OCI-LY3 (cell line): ENCODE data around the gene TM4SF20.
A peak's percentile ranks its signal among the peaks of the same experiment; 100 is the strongest.

Experiments
- H2AFZ ChIP-seq: fragments of 200-600, 300-600 bp; shearing (Covaris generic); 2 replicates; pipeline ENCODE4 v1.6.0; 2014; ENCODE audit warnings: antibody characterized with exemption, low read depth, low read length
- H3K27ac ChIP-seq: fragments of 200-600, 300-600 bp; sonication (generic); 2 replicates; pipeline ENCODE4 v1.5.1; 2014; ENCODE audit warnings: mild to moderate bottlenecking, low read length, moderate library complexity, mixed read lengths
- H3K27me3 ChIP-seq: fragments of 200-600, 300-600 bp; sonication (generic); 2 replicates; pipeline ENCODE4 v1.6.1; 2014; ENCODE audit warnings: low read depth, low read length, mixed read lengths
- H3K36me3 ChIP-seq: fragments of 200-600, 300-600 bp; sonication (generic); replicated peaks from 2 replicates; pipeline ENCODE3; 2014; ENCODE audit warnings: low read depth, low read length, mixed read lengths
- H3K4me1 ChIP-seq: fragments of 300-600, 200-600 bp; sonication (generic); 2 replicates; pipeline ENCODE4 v1.6.1; 2014; ENCODE audit warnings: low read length, mixed read lengths
- H3K4me2 ChIP-seq: fragments of 200-600, 300-600 bp; sonication (generic); 2 replicates; pipeline ENCODE4 v1.6.1; 2014; ENCODE audit warnings: low read length, mixed read lengths
- H3K4me3 ChIP-seq: fragments of 300-600, 200-600 bp; sonication (generic); 2 replicates; pipeline ENCODE4 v1.5.1; 2014; ENCODE audit warnings: antibody characterized with exemption, mild to moderate bottlenecking, low read length, moderate library complexity
- H3K79me2 ChIP-seq: fragments of 300-600, 200-600 bp; shearing (Covaris generic); 2 replicates; pipeline ENCODE4 v1.6.1; 2014; ENCODE audit warnings: mild to moderate bottlenecking, low read length, mixed read lengths
- H3K9ac ChIP-seq: fragments of 300-600, 200-600 bp; shearing (Covaris generic); 2 replicates; pipeline ENCODE4 v1.6.0; 2014; ENCODE audit warnings: mild to moderate bottlenecking, low read length, moderate library complexity
- H3K9me3 ChIP-seq: fragments of 200-600, 300-600 bp; shearing (Covaris generic); 2 replicates; pipeline ENCODE4 v1.6.1; 2014; ENCODE audit warnings: low read length, mixed read lengths; ENCODE audit not compliant: insufficient read depth
- H4K20me1 ChIP-seq: fragments of 200-600, 300-600 bp; sonication (generic); 2 replicates; pipeline ENCODE4 v1.6.1; 2016; ENCODE audit warnings: low read length, mixed read lengths; ENCODE audit not compliant: insufficient read depth
- EZH2phosphoT487 ChIP-seq: fragments of 200-600 bp; shearing (Covaris generic); IDR thresholded peaks from 2 replicates; pipeline ENCODE4 v1.6.1; 2018; ENCODE audit warnings: antibody characterized with exemption, mixed run types, low read depth
- TF ChIP-seq, protein P1 (sequence below): fragments of 200-600, 300-600 bp; sonication (generic); IDR thresholded peaks from 2 replicates; pipeline ENCODE4 v1.5.1; 2014; ENCODE audit warnings: antibody characterized with exemption, low read length, low read depth

The TM4SF20 gene

DNA sequence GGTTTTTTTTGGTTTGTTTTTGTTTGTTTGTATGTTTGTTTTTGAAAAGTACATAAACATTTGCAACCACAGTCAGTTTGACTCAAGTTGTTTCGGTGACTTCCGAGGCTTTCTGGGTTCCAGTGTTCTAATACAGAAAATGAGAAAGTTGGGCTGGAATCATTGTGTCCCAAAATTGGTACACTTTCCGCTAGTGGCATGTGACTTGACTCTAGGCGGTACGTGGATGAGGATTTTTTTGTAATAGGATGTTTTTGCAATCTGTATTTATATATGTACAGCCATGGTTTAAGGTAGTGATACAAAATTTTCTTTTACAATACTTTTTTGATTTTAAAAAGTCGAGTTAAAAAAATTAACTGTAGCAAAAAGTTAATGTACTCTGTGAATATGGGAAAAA lies 52.3 kb downstream of the TM4SF20 start:
- H3K36me3 ChIP-seq: peaks cover 3% of the 10 kb centered on the region
- peak overlapping the region; percentile 99; the same call in 1 of the 2 replicates for H3K4me3 ChIP-seq
- H3K27ac ChIP-seq: no peak overlapping the region
- no peaks in the 10 kb centered on the region for H3K27me3 ChIP-seq
- peaks cover 28% of the 10 kb centered on the region for H3K79me2 ChIP-seq
- H3K4me2 ChIP-seq: peak overlapping the region; percentile 95; the same call in 1 of the 2 replicates
- H3K9me3 ChIP-seq: no peaks in the 10 kb centered on the region
- no peak overlapping the region for H2AFZ ChIP-seq
- H3K4me1 ChIP-seq: peaks cover 9% of the 10 kb centered on the region
- H4K20me1 ChIP-seq: 0 out of 2 replicates have a peak, but pooled peaks cover 3% of the 10 kb centered on the region
- no peak for TF ChIP-seq EZH2phosphoT487
- TF ChIP-seq, protein P1, sequence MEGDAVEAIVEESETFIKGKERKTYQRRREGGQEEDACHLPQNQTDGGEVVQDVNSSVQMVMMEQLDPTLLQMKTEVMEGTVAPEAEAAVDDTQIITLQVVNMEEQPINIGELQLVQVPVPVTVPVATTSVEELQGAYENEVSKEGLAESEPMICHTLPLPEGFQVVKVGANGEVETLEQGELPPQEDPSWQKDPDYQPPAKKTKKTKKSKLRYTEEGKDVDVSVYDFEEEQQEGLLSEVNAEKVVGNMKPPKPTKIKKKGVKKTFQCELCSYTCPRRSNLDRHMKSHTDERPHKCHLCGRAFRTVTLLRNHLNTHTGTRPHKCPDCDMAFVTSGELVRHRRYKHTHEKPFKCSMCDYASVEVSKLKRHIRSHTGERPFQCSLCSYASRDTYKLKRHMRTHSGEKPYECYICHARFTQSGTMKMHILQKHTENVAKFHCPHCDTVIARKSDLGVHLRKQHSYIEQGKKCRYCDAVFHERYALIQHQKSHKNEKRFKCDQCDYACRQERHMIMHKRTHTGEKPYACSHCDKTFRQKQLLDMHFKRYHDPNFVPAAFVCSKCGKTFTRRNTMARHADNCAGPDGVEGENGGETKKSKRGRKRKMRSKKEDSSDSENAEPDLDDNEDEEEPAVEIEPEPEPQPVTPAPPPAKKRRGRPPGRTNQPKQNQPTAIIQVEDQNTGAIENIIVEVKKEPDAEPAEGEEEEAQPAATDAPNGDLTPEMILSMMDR: no peak
- H3K9ac ChIP-seq: no peak overlapping the region

DNA sequence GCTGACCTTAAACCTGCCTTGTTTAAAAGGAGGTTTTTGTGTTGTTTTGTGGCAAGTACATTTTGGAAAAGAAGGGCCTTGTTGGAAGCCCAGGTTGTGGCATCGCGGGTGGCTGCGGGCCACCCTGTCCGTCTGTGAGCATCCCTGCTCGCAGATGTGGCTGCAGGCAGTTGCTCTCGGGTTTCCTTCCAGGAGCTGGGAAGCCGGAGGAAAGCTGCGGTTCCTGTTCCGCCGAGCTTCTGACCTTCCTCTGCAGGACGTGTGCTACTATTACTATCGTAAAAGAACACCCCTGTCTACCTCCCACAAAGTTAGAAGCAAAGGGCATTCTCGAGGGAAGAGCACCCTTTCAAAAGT lies 53.3 kb downstream of the TM4SF20 start:
- H3K27ac ChIP-seq: 0 out of 2 replicates have a peak overlapping the region, but pooled peaks have one; percentile 60

DNA sequence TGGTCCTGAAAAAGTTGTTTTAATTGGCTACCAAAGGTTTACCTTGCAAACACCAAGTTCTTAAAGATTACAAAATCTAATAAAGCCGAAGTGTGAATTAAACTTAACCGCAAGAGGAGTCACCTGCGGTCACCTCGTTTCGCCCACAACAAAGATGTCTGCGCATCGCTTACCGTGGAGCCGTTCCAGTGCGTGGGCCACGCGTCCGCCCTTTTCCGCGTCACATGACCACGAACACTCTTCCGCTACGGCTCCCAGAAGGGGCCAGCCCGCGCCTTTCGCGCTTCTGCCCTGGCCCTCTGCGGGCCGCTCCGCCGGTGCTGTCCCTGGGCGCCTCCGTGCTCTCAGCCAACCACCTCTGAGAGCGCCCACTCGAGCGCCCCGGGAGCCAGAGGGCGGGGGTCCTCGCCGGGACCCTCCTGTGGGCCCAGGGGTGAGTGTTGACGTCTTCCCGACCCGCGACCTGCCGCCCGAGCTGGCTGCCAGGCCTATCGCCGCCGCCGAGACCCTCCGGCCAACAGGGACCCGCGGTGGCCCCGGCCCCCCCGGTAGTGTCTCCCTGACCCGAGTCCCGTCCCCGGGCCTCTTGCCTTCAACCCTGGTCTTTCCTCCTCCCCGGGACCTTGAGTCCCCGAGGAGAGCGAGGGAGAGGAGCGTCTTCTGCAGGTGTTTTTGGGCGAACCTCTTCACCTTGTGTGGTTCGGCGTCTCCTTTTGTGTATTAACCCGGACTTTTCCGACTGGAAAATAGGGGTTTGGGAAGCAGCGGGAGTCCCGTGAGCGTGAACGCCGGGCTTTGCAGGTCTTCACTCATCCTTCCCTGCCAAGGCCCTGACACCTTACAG lies 53.9 kb downstream of the TM4SF20 start, which contains the start of gene MFF:
MFF (plus strand) TSS at position 257 of the 844 bp plus-strand sequence. CDS start 5,415 bp downstream, outside the sequence.
- H2AFZ ChIP-seq: peak within 1 kb of the TSS; percentile 99
- peak within 1 kb of the TSS; percentile 95 for H3K4me2 ChIP-seq
- peaks cover 3% of the 10 kb centered on the region for H3K36me3 ChIP-seq
- H4K20me1 ChIP-seq: 0 out of 2 replicates have a peak, but pooled peaks cover 3% of the 10 kb centered on the region
- H3K4me3 ChIP-seq: peak within 1 kb of the TSS; percentile 99
- H3K9me3 ChIP-seq: no peaks in the 10 kb centered on the region
- H3K27me3 ChIP-seq: no peaks in the 10 kb centered on the region
- H3K79me2 ChIP-seq: peaks cover 28% of the 10 kb centered on the region
- TF ChIP-seq, protein P1: peak; percentile 52
- TF ChIP-seq EZH2phosphoT487: no peak
- H3K4me1 ChIP-seq: peaks cover 9% of the 10 kb centered on the region
- H3K27ac ChIP-seq: peak within 1 kb of the TSS; percentile 60
- peak within 1 kb of the TSS; percentile 94 for H3K9ac ChIP-seq

More for the DNA sequence above, 53.3 kb downstream of the TM4SF20 start:
- peak overlapping the region; percentile 99 for H3K4me3 ChIP-seq
- H3K36me3 ChIP-seq: peaks cover 3% of the 10 kb centered on the region
- H3K4me2 ChIP-seq: peak overlapping the region; percentile 95
- H3K4me1 ChIP-seq: peaks cover 9% of the 10 kb centered on the region
- H2AFZ ChIP-seq: peak overlapping the region; percentile 76; the same call in 1 of the 2 replicates
- H4K20me1 ChIP-seq: 0 out of 2 replicates have a peak, but pooled peaks cover 3% of the 10 kb centered on the region
- peaks cover 28% of the 10 kb centered on the region for H3K79me2 ChIP-seq
- H3K9ac ChIP-seq: peak overlapping the region; percentile 94
- TF ChIP-seq, protein P1: no peak
- no peak for TF ChIP-seq EZH2phosphoT487
- no peaks in the 10 kb centered on the region for H3K27me3 ChIP-seq
- H3K9me3 ChIP-seq: no peaks in the 10 kb centered on the region

DNA sequence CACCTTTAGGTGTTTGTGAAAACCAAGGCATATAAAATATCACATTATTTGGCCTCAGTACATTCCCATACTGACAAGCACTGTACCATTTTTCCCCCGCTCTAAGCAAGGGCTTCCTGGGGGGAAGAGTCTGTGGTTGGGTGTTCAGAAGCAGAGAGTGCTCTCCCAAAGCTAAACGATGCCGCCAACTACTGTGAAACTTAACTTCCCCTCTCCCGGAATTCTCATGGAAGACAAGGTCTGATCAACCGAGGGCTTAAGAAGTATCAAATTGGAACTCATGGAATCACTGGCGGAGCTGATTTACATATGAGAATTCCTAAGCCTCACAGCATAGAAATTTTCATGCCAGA lies 54.5 kb downstream of the TM4SF20 start:
- peaks cover 9% of the 10 kb centered on the region for H3K4me1 ChIP-seq
- peaks cover 28% of the 10 kb centered on the region for H3K79me2 ChIP-seq
- no peaks in the 10 kb centered on the region for H3K27me3 ChIP-seq
- TF ChIP-seq, protein P1: no peak
- no peak for TF ChIP-seq EZH2phosphoT487
- H3K27ac ChIP-seq: peak overlapping the region; percentile 58
- H4K20me1 ChIP-seq: 0 out of 2 replicates have a peak, but pooled peaks cover 3% of the 10 kb centered on the region
- H3K9me3 ChIP-seq: no peaks in the 10 kb centered on the region
- H2AFZ ChIP-seq: peak overlapping the region; percentile 99
- peak overlapping the region; percentile 94 for H3K9ac ChIP-seq
- H3K36me3 ChIP-seq: peaks cover 3% of the 10 kb centered on the region
- H3K4me2 ChIP-seq: peak overlapping the region; percentile 78
- peak overlapping the region; percentile 99 for H3K4me3 ChIP-seq
